Gastrocnemius medialis (tissue), 4 donors: ENCODE data around the gene SLC43A2. TPM values are rescaled to one million over a fixed set of nuclear protein-coding genes. Genes with fewer than 3 reads are reported as not detected.

Experiments
- ATAC-seq, 2 donors: fragments of 150-250 bp; one replicate each; pipeline ENCODE4 v1.9.1; 2016
- DNase-seq, 2 donors: peaks; one replicate each; pipeline ENCODE4 v3.0.0-alpha.2; 2019
- H3K27ac ChIP-seq, 4 donors: fragments of 200-600 bp; sonication (generic); 1 replicate in 1 of 4; 2 replicates in 3 of 4; pipeline ENCODE4 v1.5.1; 2016 to 2018; ENCODE audit warnings: mild to moderate bottlenecking in 2 of 4, moderate library complexity in 1 of 4
- H3K27me3 ChIP-seq, 3 donors: fragments of 200-600 bp; sonication (generic) in 2 of 3; 1 replicate in 1 of 3; 2 replicates in 2 of 3; pipeline versions ENCODE4 v1.5.1 to v1.6.0; 2016 to 2019; ENCODE audit warnings: mild to moderate bottlenecking in 1 of 3, moderate library complexity in 1 of 3
- H3K36me3 ChIP-seq, 2 donors: fragments of 200-600 bp; sonication (generic) in 1 of 2; one replicate each; pipeline ENCODE4 v1.5.1; 2017 to 2018
- H3K4me1 ChIP-seq, 2 donors: fragments of 200-600 bp; sonication (generic) in 1 of 2; one replicate each; pipeline ENCODE4 v1.5.1; 2016 to 2017; ENCODE audit warnings: mild to moderate bottlenecking in 2 of 2
- H3K4me3 ChIP-seq, 4 donors: fragments of 200-600 bp; sonication (generic) in 3 of 4; 1 replicate in 1 of 4; 2 replicates in 3 of 4; pipeline ENCODE4 v1.5.1; 2016 to 2019; ENCODE audit warnings: mild to moderate bottlenecking in 2 of 4
- H3K9me3 ChIP-seq, 3 donors: fragments of 200-600 bp; sonication (generic) in 2 of 3; 1 replicate in 1 of 3; 2 replicates in 2 of 3; pipeline ENCODE4 v1.5.1; 2016 to 2019
- CTCF ChIP-seq, 5 experiments: fragments of 450-650 bp in 3 of 5; fragments of 200-600 bp in 2 of 5; sonication (generic) in 2 of 5; IDR thresholded peaks in 4 of 5; conservative IDR thresholded peaks in 1 of 5; 1 replicate in 4 of 5; 2 replicates in 1 of 5; pipeline ENCODE4 v1.5.1; 2016 to 2019; ENCODE audit warnings: antibody characterized with exemption in 5 of 5, mild to moderate bottlenecking in 3 of 5, moderate library complexity in 3 of 5
- POLR2A ChIP-seq, 2 donors: fragments of 450-650 bp; IDR thresholded peaks; one replicate each; pipeline ENCODE4 v1.6.1; 2017; ENCODE audit warnings: antibody characterized with exemption in 2 of 2, mild to moderate bottlenecking in 2 of 2, moderate library complexity in 2 of 2
- in situ Hi-C, 4 donors: fragments of 200-750 bp; cut with MboI; loops; one replicate each; pipeline versions ENCODE4 v1.15.0 to v1.8.0; 2017; ENCODE audit warnings: low sequenced_read_pairs in 4 of 4
- intact Hi-C: fragments of 100-400 bp; cut with DNase I; formaldehyde crosslinking; loops from one replicate; pipeline ENCODE4 v1.15.1; 2023; ENCODE audit warnings: low total_unique reads
- total RNA-seq, 4 donors: library from RNA; depleted of rRNA; stranded (reverse); fragments of >200 nt; gene quantifications; one replicate each; pipeline versions ENCODE4 v1.1.0 to v1.2.3, GENCODE V29; 2016

SLC43A2 gene
- total RNA-seq, 4 donors from 2014 or later = 26.9 to 96.9 (median 55.2) TPM

DNA sequence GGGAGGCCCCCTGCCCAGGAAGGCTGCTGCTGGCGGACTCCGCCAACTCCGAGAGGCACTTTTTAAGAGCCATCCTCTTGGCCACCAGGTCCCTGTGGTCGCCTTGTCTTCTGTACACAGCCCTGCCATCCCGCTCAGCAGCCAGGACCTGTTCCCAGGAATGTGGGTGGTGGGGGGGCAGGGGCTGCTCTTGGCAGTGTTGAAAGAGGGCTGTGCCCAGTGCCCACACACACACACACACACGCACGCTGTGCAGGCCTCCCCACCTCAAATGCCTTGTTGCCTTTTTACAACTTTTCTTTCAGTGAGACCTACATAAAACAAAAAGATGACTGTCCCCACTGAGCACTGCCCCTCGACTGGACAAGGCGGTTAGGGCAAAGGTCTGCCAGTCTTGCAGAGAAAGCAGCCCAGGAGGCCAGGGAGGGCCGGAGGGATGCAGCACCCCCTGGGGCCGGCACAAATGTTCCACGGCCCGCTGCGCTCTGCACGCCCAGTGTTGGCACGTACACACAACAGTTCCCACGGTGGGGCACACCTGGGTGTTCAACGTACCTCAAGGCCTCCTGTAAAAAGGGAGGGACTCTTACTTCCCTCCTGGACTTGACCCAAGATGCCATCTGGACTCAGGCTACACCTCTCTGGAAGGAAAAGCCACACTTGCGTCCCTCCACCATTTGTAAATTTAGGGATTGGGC, 47.5 kb downstream of the SLC43A2 start:
- Histone ChIP-seq H3K9me3 (no peaks in the 10 kb centered on the region), H3K36me3 (peaks cover 0 to 17% of the 10 kb centered on the region in 2 donors), H3K4me1 (peaks cover 38 to 51% of the 10 kb centered on the region in 2 donors), H3K4me3 (no peak overlapping the region), H3K27me3 (no peaks in the 10 kb centered on the region), H3K27ac (peak overlapping the region; percentile 58 to 97 (median 95))
- TF ChIP-seq POLR2A (IDR thresholded peaks at IDR 0.05) = no peak
- TF ChIP-seq CTCF (IDR thresholded peaks at IDR 0.05 in 4 of 5, conservative IDR thresholded peaks at IDR 0.05 in 1 of 5) = no peak
- in situ Hi-C loops = no loop called here
- DNase-seq = no peak
- intact Hi-C loops = no loop called here
- ATAC-seq = no peak

GRCh38 chr17:1578029-1578428, 50.6 kb downstream of the SLC43A2 start:
- no peak for DNase-seq
- in situ Hi-C loops = loop anchor here in 2 of 4 donors (5.0 to 10.0 kb wide), 2 partner anchors 54 to 57 kb away; no protein-coding TSS in a partner anchor
- intact Hi-C loops = loop anchor here (5.0 to 10.0 kb wide), 3 partner anchors 139 to 467 kb away; partner anchors contain the start of gene OVCA2
- ATAC-seq = no peak
- TF ChIP-seq POLR2A (IDR thresholded peaks at IDR 0.05) (no peak), CTCF (IDR thresholded peaks at IDR 0.05 in 4 of 5, conservative IDR thresholded peaks at IDR 0.05 in 1 of 5) (no peak)
- Histone ChIP-seq H3K36me3 (peaks cover 0 to 4% of the 10 kb centered on the region in 2 donors), H3K4me3 (no peak overlapping the region), H3K4me1 (peaks cover 44 to 47% of the 10 kb centered on the region in 2 donors), H3K27ac (peak overlapping the region; percentile 90 to 97 (median 95)), H3K27me3 (no peaks in the 10 kb centered on the region), H3K9me3 (no peaks in the 10 kb centered on the region)

- Histone ChIP-seq H3K27ac (peak overlapping the region; percentile 90 to 97 (median 95)), H3K27me3 (no peaks in the 10 kb centered on the region), H3K4me3 (peak overlapping the region in 1 of 4 donors; percentile 24), H3K36me3 (peaks cover 0 to 4% of the 10 kb centered on the region in 2 donors), H3K4me1 (peaks cover 44 to 47% of the 10 kb centered on the region in 2 donors), H3K9me3 (no peaks in the 10 kb centered on the region)
- intact Hi-C loops (loop anchor here (1.0 to 10.0 kb wide), 4 partner anchors 13 to 467 kb away; partner anchors contain the start of gene OVCA2), in situ Hi-C loops (loop anchor here in 2 of 4 donors (5.0 to 10.0 kb wide), 2 partner anchors 55 to 57 kb away; no protein-coding TSS in a partner anchor)
- ATAC-seq = peak; percentile 49 to 50
- DNase-seq = peak; percentile 47 to 59
- TF ChIP-seq POLR2A (IDR thresholded peaks at IDR 0.05) = peak in 1 of 2 donors; percentile 9
- no peak for TF ChIP-seq CTCF (IDR thresholded peaks at IDR 0.05 in 4 of 5, conservative IDR thresholded peaks at IDR 0.05 in 1 of 5)
Observed at GRCh38 chr17:1577583-1578013, 51.0 kb downstream of the SLC43A2 start.

DNA sequence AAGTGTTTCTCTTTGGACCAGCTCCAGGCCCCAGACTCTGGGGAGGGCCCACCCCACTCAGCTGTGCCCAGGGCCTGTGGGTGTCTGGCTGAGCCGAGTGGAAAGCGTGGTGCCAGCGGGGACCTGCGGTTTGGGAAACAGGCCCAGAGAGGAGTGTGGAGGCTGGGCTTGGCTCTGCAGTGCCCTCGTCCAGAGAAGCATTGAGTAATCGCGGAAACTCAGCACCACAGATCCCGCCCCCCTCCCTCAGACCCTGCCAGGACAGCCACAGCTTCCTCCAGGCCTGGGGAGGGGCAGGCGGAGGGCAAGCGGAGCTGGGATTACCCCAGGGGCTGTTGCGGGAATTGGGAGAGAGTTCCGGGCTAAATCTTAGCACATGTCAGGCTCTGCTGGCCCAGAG, 51.5 kb downstream of the SLC43A2 start:
- DNase-seq = peak; percentile 92 to 97
- Histone ChIP-seq H3K36me3 (peaks cover 0 to 4% of the 10 kb centered on the region in 2 donors), H3K4me3 (peak overlapping the region in 1 of 4 donors; percentile 24), H3K27me3 (no peaks in the 10 kb centered on the region), H3K27ac (peak overlapping the region; percentile 90 to 97 (median 95)), H3K4me1 (peaks cover 44 to 47% of the 10 kb centered on the region in 2 donors), H3K9me3 (no peaks in the 10 kb centered on the region)
- peak; percentile 77 to 81 for TF ChIP-seq POLR2A (IDR thresholded peaks at IDR 0.05)
- no peak for TF ChIP-seq CTCF (IDR thresholded peaks at IDR 0.05 in 4 of 5, conservative IDR thresholded peaks at IDR 0.05 in 1 of 5)
- intact Hi-C loops = loop anchor here (1.0 to 10.0 kb wide), 4 partner anchors 13 to 468 kb away; partner anchors contain the start of gene OVCA2
- in situ Hi-C loops = loop anchor here in 2 of 4 donors (5.0 to 10.0 kb wide), 2 partner anchors 55 to 58 kb away; no protein-coding TSS in a partner anchor
- ATAC-seq = peak; percentile 88 to 89
